ENCODE measurements around the gene METTL24. TPM values are rescaled to one million over a fixed set of nuclear protein-coding genes. Genes with fewer than 3 reads are reported as not detected.

Gene METTL24
- total RNA-seq, 1 experiment from 2014 or later: 0.61 TPM

GRCh38 chr6:110327391-110327790, 30.8 kb downstream of the METTL24 start:
- H3K27me3 ChIP-seq (ENCODE audit: insufficient read depth, low read length): no peaks in the 10 kb centered on the region

More at GRCh38 chr6:110327391-110327790, 30.8 kb downstream of the METTL24 start:
- Histone ChIP-seq H3K56ac (ENCODE audit: insufficient read length, low read depth, low read length) (no peak overlapping the region), H2BK15ac (ENCODE audit: low read depth, low read length) (no peak overlapping the region), H3K79me2 (ENCODE audit: insufficient read depth, low read length) (no peaks in the 10 kb centered on the region), H2AFZ (ENCODE audit: low read length) (no peak overlapping the region), H3K4me1 (ENCODE audit: insufficient read depth, low read length) (no peaks in the 10 kb centered on the region; the same call in 1 of the 2 replicates), H3K23me2 (ENCODE audit: insufficient read length, low read depth, low read length, poor library complexity, severe bottlenecking) (peaks cover 3% of the 10 kb centered on the region), H2BK20ac (ENCODE audit: low read depth, low read length, poor library complexity, severe bottlenecking) (no peak overlapping the region), H3T11ph (ENCODE audit: low read length) (no peak overlapping the region), H2BK5ac (ENCODE audit: insufficient read length, low read length) (no peak overlapping the region), H4K91ac (ENCODE audit: insufficient read length, low read depth, low read length) (no peak overlapping the region), H2BK12ac (ENCODE audit: insufficient read length, low read depth, low read length) (no peak overlapping the region), H4K8ac (replicated peaks; ENCODE audit: insufficient read length, low read depth, low read length) (no peak overlapping the region), H3K18ac (ENCODE audit: insufficient read length, low read depth, low read length) (no peak overlapping the region), H3K9me3 (ENCODE audit: control insufficient read depth, low read depth, low read length) (no peaks in the 10 kb centered on the region), H2BK120ac (ENCODE audit: low read depth, low read length, poor library complexity, severe bottlenecking) (no peak overlapping the region), H3K9ac (ENCODE audit: extremely low read depth, insufficient read length, low read length) (no peak overlapping the region), H3K4me2 (ENCODE audit: insufficient read depth, insufficient read length, low read length) (no peak overlapping the region), H3K14ac (ENCODE audit: insufficient read depth, low read length) (no peak overlapping the region), H3K27ac (ENCODE audit: insufficient read length, low read depth, low read length) (no peak overlapping the region), H4K20me1 (ENCODE audit: control insufficient read depth, insufficient read depth, insufficient read length) (no peaks in the 10 kb centered on the region), H4K5ac (ENCODE audit: insufficient read length, low read depth, low read length) (no peak overlapping the region), H2AK5ac (ENCODE audit: insufficient read length, low read length) (no peak overlapping the region), H3K79me1 (ENCODE audit: insufficient read depth, low read depth, low read length, poor library complexity, severe bottlenecking) (no peaks in the 10 kb centered on the region), H3K23ac (ENCODE audit: insufficient read length, low read depth, low read length) (no peak overlapping the region), H3K4ac (ENCODE audit: low read depth, low read length) (no peak overlapping the region)
- Mint-ChIP-seq H3K9me3 (no peaks in the 10 kb centered on the region), H3K4me3 (no peak overlapping the region), H3K27ac (no peak overlapping the region), H3K36me3 (ENCODE audit: insufficient read depth in 1 of 3, low read depth in 3 of 3) (no peaks in the 10 kb centered on the region), H3K4me1 (peaks cover 41 to 61% of the 10 kb centered on the region in 2 experiments), H3K27me3 (ENCODE audit: low read depth) (peaks cover 7% of the 10 kb centered on the region)
- no peak for DNase-seq
- no peak for TF ChIP-seq CTCF (conservative IDR thresholded peaks at IDR 0.05)
- WGBS (ENCODE audit: extremely low coverage, insufficient read length, low lambda C conversion rate): no CpG with 5 or more reads among the region's 3 CpGs

Data from H9 (cell line).